Activated B cell treated with CpG ODN at 0.5 μM for 24 hours (primary cell): Measurements from ENCODE around the gene EIF3M. TPM values are rescaled to one million over a fixed set of nuclear protein-coding genes. Genes with fewer than 3 reads are reported as not detected.

Experiments
- ATAC-seq: fragments of 200-7000 bp; cut with Tn5 transposase; one replicate; pipeline ENCODE4 v1.10.0; 2021; ENCODE audit warnings: low read depth, mild to moderate bottlenecking, moderate library complexity
- CTCF ChIA-PET: fragments of 350-600 bp; sonication (Branson Sonifier 250); formaldehyde crosslinking; loops from one replicate; lab custom pipeline; 2021; ENCODE audit warnings: antibody characterized with exemption; lab: Charles Lee
- POLR2A ChIA-PET: fragments of 350-600 bp; sonication (Branson Sonifier 250); formaldehyde crosslinking; loops from one replicate; lab custom pipeline; 2021; ENCODE audit warnings: antibody characterized with exemption; lab: Charles Lee
- DNase-seq: peaks from one replicate; pipeline ENCODE4 v3.0.0; 2022
- H3K27ac Mint-ChIP-seq: one replicate; pipeline ENCODE4 v1.8.0; 2020; ENCODE audit warnings: mixed read lengths
- H3K27me3 Mint-ChIP-seq: one replicate; pipeline ENCODE4 v1.8.0; 2021; ENCODE audit warnings: mixed read lengths
- H3K36me3 Mint-ChIP-seq: one replicate; pipeline ENCODE4 v1.8.0; 2021; ENCODE audit warnings: low read depth, mixed read lengths
- H3K4me1 Mint-ChIP-seq: one replicate; pipeline ENCODE4 v1.8.0; 2021; ENCODE audit warnings: mixed read lengths
- H3K4me3 Mint-ChIP-seq: one replicate; pipeline ENCODE4 v1.8.0; 2020; ENCODE audit warnings: mild to moderate bottlenecking, mixed read lengths
- H3K9me3 Mint-ChIP-seq: one replicate; pipeline ENCODE4 v1.8.0; 2020; ENCODE audit warnings: mixed read lengths
- CTCF ChIP-seq: fragments of 200-600 bp; IDR thresholded peaks from one replicate; pipeline ENCODE4 v1.8.0; 2022; ENCODE audit warnings: antibody characterized with exemption, mild to moderate bottlenecking
- intact Hi-C: fragments of 100-400 bp; cut with micrococcal nuclease; formaldehyde crosslinking; loops from one replicate; pipeline ENCODE4 v1.15.1; 2024
- total RNA-seq: library from RNA; stranded (reverse); gene quantifications from 2 replicates; pipeline ENCODE4 v1.2.3, GENCODE V29; 2022

Gene EIF3M
- total RNA-seq, 1 donor from 2014 or later, result 234 TPM

- ATAC-seq (no peak), DNase-seq (no peak)
- no peak overlapping the region for H3K4me3 Mint-ChIP-seq
- no peak for TF ChIP-seq CTCF
- H3K27ac Mint-ChIP-seq, result no peak overlapping the region
- no peaks in the 10 kb centered on the region for H3K4me1 Mint-ChIP-seq
- no peaks in the 10 kb centered on the region for H3K36me3 Mint-ChIP-seq
- ChIA-PET POLR2A (no interaction called here), CTCF (no interaction called here)
- peaks cover 13% of the 10 kb centered on the region for H3K27me3 Mint-ChIP-seq
- no peaks in the 10 kb centered on the region for H3K9me3 Mint-ChIP-seq
- intact Hi-C loops, result no loop called here
These were observed 8.6 kb upstream of the EIF3M start for GRCh38 chr11:32575070-32575469.

- no peak for TF ChIP-seq CTCF
- DNase-seq, result no peak
- POLR2A ChIA-PET, result no interaction called here
- no peak overlapping the region for H3K27ac Mint-ChIP-seq
- intact Hi-C loops, result no loop called here
- CTCF ChIA-PET, result no interaction called here
- no peaks in the 10 kb centered on the region for H3K4me1 Mint-ChIP-seq
- H3K4me3 Mint-ChIP-seq, result no peak overlapping the region
- H3K27me3 Mint-ChIP-seq, result peaks cover 11% of the 10 kb centered on the region
- H3K36me3 Mint-ChIP-seq, result no peaks in the 10 kb centered on the region
- no peaks in the 10 kb centered on the region for H3K9me3 Mint-ChIP-seq
- no peak for ATAC-seq
These were observed 7.2 kb upstream of the EIF3M start for GRCh38 chr11:32576456-32576855.

- Mint-ChIP-seq H3K27ac (no peak overlapping the region), H3K36me3 (peaks cover 12% of the 10 kb centered on the region), H3K27me3 (no peaks in the 10 kb centered on the region), H3K9me3 (no peaks in the 10 kb centered on the region), H3K4me1 (peaks cover 23% of the 10 kb centered on the region), H3K4me3 (no peak overlapping the region)
- intact Hi-C loops, result loop anchor here (5.0 to 10.0 kb wide), 6 partner anchors 214 to 1654 kb away; partner anchors contain the start of genes CCDC73, DCDC1, DNAJC24 and ELP4
- DNase-seq (no peak), ATAC-seq (no peak)
- ChIA-PET CTCF (no interaction called here), POLR2A (no interaction called here)
- TF ChIP-seq CTCF, result no peak
These were observed 2.7 kb upstream of the EIF3M start for GRCh38 chr11:32580967-32581366.

- TF ChIP-seq CTCF, result no peak
- ChIA-PET CTCF (no interaction called here), POLR2A (no interaction called here)
- ATAC-seq (no peak), DNase-seq (no peak)
- intact Hi-C loops, result loop anchor here (5.0 to 10.0 kb wide), 6 partner anchors 213 to 1653 kb away; partner anchors contain the start of genes CCDC73, DCDC1, DNAJC24 and ELP4
- no peak overlapping the region for H3K4me3 Mint-ChIP-seq
- peaks cover 29% of the 10 kb centered on the region for H3K4me1 Mint-ChIP-seq
- H3K9me3 Mint-ChIP-seq, result no peaks in the 10 kb centered on the region
- peaks cover 13% of the 10 kb centered on the region for H3K36me3 Mint-ChIP-seq
- no peak overlapping the region for H3K27ac Mint-ChIP-seq
- H3K27me3 Mint-ChIP-seq, result no peaks in the 10 kb centered on the region
These were observed 2.1 kb upstream of the EIF3M start for GRCh38 chr11:32581556-32581955.

GRCh38 chr11:32584921-32585320 lies 1.3 kb downstream of the EIF3M start:
- H3K27me3 Mint-ChIP-seq, result no peaks in the 10 kb centered on the region
- peaks cover 41% of the 10 kb centered on the region for H3K4me1 Mint-ChIP-seq
- intact Hi-C loops, result loop anchor here (2.0 to 10.0 kb wide), 7 partner anchors 210 to 1650 kb away; partner anchors contain the start of genes CCDC73, DCDC1, DNAJC24 and ELP4
- DNase-seq (no peak), ATAC-seq (no peak)
- H3K9me3 Mint-ChIP-seq, result no peaks in the 10 kb centered on the region
- ChIA-PET POLR2A (interaction anchor here (0.6 to 1.4 kb wide), 3 partner anchors 11 to 13 kb away, joined by 3 read pairs; no protein-coding TSS in a partner anchor), CTCF (no interaction called here)
- TF ChIP-seq CTCF, result no peak
- H3K36me3 Mint-ChIP-seq, result peaks cover 38% of the 10 kb centered on the region
- peak overlapping the region; percentile 92 for H3K27ac Mint-ChIP-seq
- peak overlapping the region; percentile 95 for H3K4me3 Mint-ChIP-seq
